DOHH2 (cell line): ENCODE measurements around the gene LUZP1.

Experiments
- CTCF ChIP-seq: fragments of 200-600 bp; sonication (generic); IDR thresholded peaks from one replicate; pipeline ENCODE4 v1.5.1; 2014; ENCODE audit warnings: antibody characterized with exemption, mild to moderate bottlenecking, low read depth, low read length; ENCODE audit not compliant: poor library complexity, severe bottlenecking
- EZH2phosphoT487 ChIP-seq: fragments of 200-600 bp; sonication (generic); IDR thresholded peaks from 2 replicates; pipeline ENCODE4 v1.6.1; 2017; ENCODE audit warnings: borderline replicate concordance, mild to moderate bottlenecking, antibody characterized with exemption, low read length, moderate library complexity, mixed read lengths

DNA sequence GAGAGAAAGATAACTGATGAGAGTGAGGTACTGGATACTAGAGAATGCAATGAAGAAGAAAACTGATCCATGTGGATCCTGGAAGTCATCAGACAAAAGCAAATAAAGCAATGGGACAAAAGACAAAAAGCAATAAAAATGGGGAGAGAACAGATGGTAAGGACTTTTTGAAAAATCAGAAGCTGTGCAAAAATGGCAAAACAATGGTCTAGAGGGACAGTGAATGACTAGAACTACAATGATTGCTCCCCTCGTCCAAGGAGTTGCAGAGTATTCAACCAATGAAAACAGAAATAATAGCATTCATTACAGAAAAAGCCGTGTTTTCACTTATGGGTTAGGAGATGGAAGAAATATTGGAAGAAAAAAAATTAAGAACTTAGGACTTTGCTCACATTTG, 18.5 kb downstream of the LUZP1 start:
- TF ChIP-seq CTCF (no peak), EZH2phosphoT487 (no peak)
